Right lobe of liver (tissue), 6 donors: ENCODE measurements around the gene UGT1A1. TPM values are rescaled to one million over a fixed set of nuclear protein-coding genes. Genes with fewer than 3 reads are reported as not detected.
A peak's percentile ranks its signal among the peaks of the same experiment; 100 is the strongest.

Experiments used
- ATAC-seq, 4 donors: fragments of 200-7000 bp; cut with Tn5 transposase; one replicate each; pipeline ENCODE4 v1.9.1; 2020; ENCODE audit warnings: mild to moderate bottlenecking in 4 of 4, moderate library complexity in 4 of 4
- DNase-seq, 3 donors: peaks; one replicate each; pipeline ENCODE4 v3.0.0-alpha.2; 2020
- H3K27ac ChIP-seq, 3 donors: fragments of 200-600 bp; one replicate each; pipeline ENCODE4 v1.8.0; 2022
- H3K27me3 ChIP-seq, 2 donors: fragments of 200-600 bp; one replicate each; pipeline ENCODE4 v1.8.0; 2022
- H3K36me3 ChIP-seq, 4 donors: fragments of 200-600 bp; sonication (generic) in 1 of 4; one replicate each; pipeline versions ENCODE4 v1.5.1 to v1.8.0; 2017 to 2022; ENCODE audit warnings: control low read depth in 1 of 4
- H3K4me1 ChIP-seq, 4 donors: fragments of 200-600 bp; sonication (generic) in 1 of 4; one replicate each; pipeline versions ENCODE4 v1.5.1 to v1.8.0; 2017 to 2022; ENCODE audit warnings: control low read depth in 1 of 4
- H3K4me3 ChIP-seq, 3 donors: fragments of 200-600 bp; one replicate each; pipeline ENCODE4 v1.8.0; 2022
- H3K9me3 ChIP-seq, 4 donors: fragments of 200-600 bp; sonication (generic) in 1 of 4; one replicate each; pipeline versions ENCODE4 v1.5.1 to v1.8.0; 2017 to 2022; ENCODE audit warnings: control low read depth in 1 of 4
- CTCF ChIP-seq, 4 donors: fragments of 200-600 bp in 3 of 4; fragments of 450-650 bp in 1 of 4; IDR thresholded peaks; one replicate each; pipeline versions ENCODE4 v1.5.1 to v1.8.0; 2016 to 2022; ENCODE audit warnings: antibody characterized with exemption in 4 of 4, mild to moderate bottlenecking in 2 of 4
- POLR2A ChIP-seq: fragments of 450-650 bp; IDR thresholded peaks from one replicate; pipeline ENCODE4 v1.6.1; 2017; ENCODE audit warnings: antibody characterized with exemption, mild to moderate bottlenecking
- WGBS: methylation state at CpG from one replicate; pipeline ENCODE4 v1.1.6; 2018; ENCODE audit warnings: low coverage, low lambda C conversion rate; ENCODE audit not compliant: insufficient coverage; ENCODE audit errors: missing lambda C conversion rate; 5-methylcytosine and 5-hydroxymethylcytosine counted together
- intact Hi-C, 2 donors: fragments of 100-400 bp; cut with DNase I; formaldehyde crosslinking; loops; one replicate each; pipeline versions ENCODE4 v1.11.2 to v1.14.1; 2022
- total RNA-seq, 6 experiments: library from RNA; depleted of rRNA in 2 of 6; stranded (reverse); fragments of >200 nt in 2 of 6; fragmentation: NEBNext Ultra II Directional in 3 of 6; extraction: Animal tissue kit (Norgen Biotek cat#: 25700) in 3 of 6; gene quantifications; one replicate each; pipeline versions ENCODE4 v1.1.0 to v1.2.4, GENCODE V29; 2016 to 2023
- donor health status: DM: no; HTN: yes; CAD: no.
- donor health status: DM: no; HTN: no; CAD: no.
- donor health status: DM: no; HTN: no; CAD: no.
- donor health status: DM: no; HTN: yes; CAD: no.
- donor health status: DM: no; HTN: yes; CAD: no.

The UGT1A1 gene
- total RNA-seq, 6 experiments from 2014 or later = 97.5 to 1,279 (median 171) TPM

- WGBS = 100% methylated on average over 4 of the region's 4 CpGs
- H3K4me1 ChIP-seq = peaks cover 0 to 15% (median 1%) of the 10 kb centered on the region in 4 donors
- H3K27me3 ChIP-seq = no peaks in the 10 kb centered on the region
- H3K27ac ChIP-seq = no peak overlapping the region
- no peak for ATAC-seq
- H3K9me3 ChIP-seq = no peaks in the 10 kb centered on the region
- TF ChIP-seq CTCF (IDR thresholded peaks at IDR 0.05) (no peak), POLR2A (no peak)
- peak in 2 of 3 donors; percentile 17 to 33 for DNase-seq
- H3K4me3 ChIP-seq = no peak overlapping the region
- no peaks in the 10 kb centered on the region for H3K36me3 ChIP-seq
- intact Hi-C loops = no loop called here
Observed at GRCh38 chr2:233816771-233817170, 56.7 kb downstream of the UGT1A1 start.

GRCh38 chr2:233817361-233817911, 57.4 kb downstream of the UGT1A1 start:
- Histone ChIP-seq H3K4me3 (no peak overlapping the region), H3K27me3 (no peaks in the 10 kb centered on the region), H3K9me3 (no peaks in the 10 kb centered on the region), H3K36me3 (no peaks in the 10 kb centered on the region), H3K4me1 (peaks cover 0 to 21% (median 5%) of the 10 kb centered on the region in 4 donors), H3K27ac (peak overlapping the region in 1 of 3 donors; percentile 47)
- no peak for TF ChIP-seq CTCF (IDR thresholded peaks at IDR 0.05)
- no peak for TF ChIP-seq POLR2A
- intact Hi-C loops = no loop called here
- DNase-seq = peak in 2 of 3 donors; percentile 28 to 39
- WGBS = 88% methylated on average over 2 of the region's 3 CpGs
- peak in 1 of 4 donors; percentile 17 for ATAC-seq

- no peak for TF ChIP-seq CTCF (IDR thresholded peaks at IDR 0.05)
- TF ChIP-seq POLR2A = no peak
- ATAC-seq (peak; percentile 36 to 74 (median 71)), DNase-seq (peak in 2 of 3 donors; percentile 90 to 91)
- H3K27ac ChIP-seq = peak overlapping the region in 1 of 3 donors; percentile 47
- intact Hi-C loops = no loop called here
- H3K9me3 ChIP-seq = no peaks in the 10 kb centered on the region
- H3K36me3 ChIP-seq = no peaks in the 10 kb centered on the region
- WGBS = 28% methylated on average over 6 of the region's 11 CpGs
- H3K4me3 ChIP-seq = no peak overlapping the region
- no peaks in the 10 kb centered on the region for H3K27me3 ChIP-seq
- H3K4me1 ChIP-seq = peaks cover 0 to 28% (median 7%) of the 10 kb centered on the region in 4 donors
Observed at GRCh38 chr2:233817995-233818638, 58.0 kb downstream of the UGT1A1 start.

- intact Hi-C loops = no loop called here
- Histone ChIP-seq H3K36me3 (no peaks in the 10 kb centered on the region), H3K27me3 (no peaks in the 10 kb centered on the region), H3K4me3 (no peak overlapping the region), H3K9me3 (no peaks in the 10 kb centered on the region), H3K27ac (peak overlapping the region in 2 of 3 donors; percentile 36 to 47), H3K4me1 (peaks cover 0 to 34% (median 7%) of the 10 kb centered on the region in 4 donors)
- DNase-seq (peak in 1 of 3 donors; percentile 41), ATAC-seq (no peak)
- 66% methylated on average over 4 of the region's 17 CpGs for WGBS
- TF ChIP-seq CTCF (IDR thresholded peaks at IDR 0.05) (no peak), POLR2A (no peak)
Observed at GRCh38 chr2:233818639-233819621, 58.9 kb downstream of the UGT1A1 start.
